NCI-H748 treated with DMSO at 0.1 percent for 48 hours (cell line): Measurements from ENCODE around the gene IL3RA.

Source experiments
- DNase-seq: peaks from one replicate; lab custom pipeline; 2025; lab: John Stamatoyannopoulos, UW

Gene IL3RA

DNA sequence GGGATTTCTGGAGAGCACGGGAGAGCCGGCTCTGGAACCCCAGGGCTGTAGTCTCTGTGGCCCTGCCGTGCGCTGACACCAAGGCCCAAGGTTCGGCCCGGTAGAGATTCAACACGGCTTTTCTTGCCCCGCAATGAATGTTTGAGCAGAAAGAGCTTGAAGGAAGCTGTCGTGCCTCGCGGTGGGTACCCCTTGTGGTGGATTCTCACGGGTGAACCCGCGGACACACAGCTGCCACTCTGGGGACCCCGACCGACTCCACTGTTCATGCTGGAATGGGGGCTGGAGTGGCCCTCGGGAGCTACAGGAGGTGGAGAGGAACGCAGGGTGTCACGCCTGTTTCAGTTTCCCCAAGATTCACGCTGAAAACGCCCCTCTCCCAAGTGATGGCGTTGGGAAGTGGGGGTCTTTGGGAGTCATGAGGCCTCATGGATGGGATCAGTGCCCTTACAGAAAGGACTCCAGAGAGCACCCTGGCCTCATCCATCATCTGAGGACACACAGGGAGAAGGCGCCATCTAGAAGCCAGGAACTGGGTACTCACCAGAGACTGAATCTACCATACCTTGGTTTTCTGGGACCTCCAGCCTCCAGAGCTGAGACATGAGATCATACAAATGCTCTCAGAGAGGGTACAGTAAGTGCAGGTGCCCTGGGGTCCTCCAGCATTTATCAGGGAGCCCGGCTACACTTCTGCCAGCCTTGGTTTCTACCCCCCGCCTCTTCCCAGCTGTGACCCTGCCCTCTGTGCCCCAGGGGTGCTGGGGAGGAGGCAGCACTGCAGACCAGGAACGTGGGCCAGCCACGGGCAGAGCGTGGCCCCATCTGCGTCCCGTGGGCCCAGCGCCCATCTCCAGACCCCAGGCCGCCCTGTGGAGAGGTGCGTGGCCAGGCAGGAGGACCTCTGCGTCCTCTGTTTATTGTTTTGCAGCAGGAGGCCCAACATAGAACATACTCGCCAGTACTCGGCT lies 49.0 kb downstream of the IL3RA start:
- DNase-seq, result no peak

DNA sequence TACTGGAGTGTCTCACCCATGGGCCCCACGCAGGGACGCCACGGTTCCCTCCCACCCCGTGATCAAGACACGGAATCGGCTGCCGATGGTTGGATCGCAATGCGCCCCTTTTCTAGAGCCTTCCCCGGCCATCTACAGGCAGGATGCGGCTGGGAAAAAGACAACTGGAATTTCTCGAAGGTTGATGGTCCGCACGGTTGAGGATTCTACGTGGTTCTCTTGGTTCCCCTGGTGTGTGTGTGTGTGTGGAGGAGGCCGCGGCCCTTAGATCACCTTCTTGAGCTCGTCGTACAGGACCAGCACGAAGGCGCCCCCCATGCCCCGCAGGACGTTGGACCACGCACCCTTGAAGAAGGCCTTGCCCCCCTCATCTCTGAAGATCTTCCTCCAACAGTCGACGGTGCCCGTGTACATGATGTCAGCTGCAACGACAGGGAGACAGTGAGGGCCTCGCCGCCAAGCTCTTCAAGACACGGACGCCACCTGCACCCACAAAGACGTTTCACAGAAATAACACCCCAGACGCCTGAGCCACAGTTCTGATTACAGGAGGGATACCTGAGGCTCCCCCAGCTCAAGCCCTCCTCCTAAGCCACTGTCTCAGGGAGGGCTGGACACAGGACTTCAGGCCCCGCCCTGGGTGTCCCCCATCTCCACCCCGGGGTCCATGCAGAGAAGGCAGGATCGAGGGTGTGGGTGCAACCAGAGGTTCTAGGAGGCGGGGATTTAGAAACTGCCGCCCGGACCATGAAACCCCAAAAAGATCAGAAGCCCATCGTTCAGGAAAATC lies 49.9 kb downstream of the IL3RA start:
- DNase-seq, result no peak

DNA sequence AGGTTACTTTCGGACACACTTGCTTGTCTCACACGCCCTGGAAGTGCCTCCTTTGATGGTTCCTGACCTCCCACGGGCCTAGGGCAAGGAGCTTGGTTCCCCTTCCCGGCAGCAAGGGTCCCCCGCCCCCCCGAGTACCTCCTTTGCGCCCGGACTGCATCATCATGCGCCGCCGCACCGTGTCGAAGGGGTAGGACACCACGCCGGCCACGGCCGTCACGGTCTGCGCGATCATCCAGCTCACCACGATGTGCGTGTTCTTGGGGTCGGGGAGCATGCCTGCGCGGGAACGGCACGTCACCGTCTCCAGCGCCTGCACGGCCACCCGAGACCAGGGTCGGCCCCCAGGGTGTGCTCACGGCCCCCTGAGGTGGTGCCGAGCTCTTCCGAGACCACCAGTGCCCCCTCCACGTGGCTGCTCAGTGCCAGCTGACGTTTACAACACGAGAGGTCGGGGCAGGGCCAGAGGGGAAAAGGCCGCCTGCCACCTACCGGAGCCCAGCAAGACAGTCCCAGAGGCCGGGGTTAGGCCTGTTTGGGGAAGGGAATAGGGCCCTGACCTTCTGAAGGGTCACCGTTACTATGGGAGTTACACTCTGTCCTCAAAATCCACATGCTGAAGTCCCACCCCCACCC lies 50.7 kb downstream of the IL3RA start:
- no peak for DNase-seq

DNA sequence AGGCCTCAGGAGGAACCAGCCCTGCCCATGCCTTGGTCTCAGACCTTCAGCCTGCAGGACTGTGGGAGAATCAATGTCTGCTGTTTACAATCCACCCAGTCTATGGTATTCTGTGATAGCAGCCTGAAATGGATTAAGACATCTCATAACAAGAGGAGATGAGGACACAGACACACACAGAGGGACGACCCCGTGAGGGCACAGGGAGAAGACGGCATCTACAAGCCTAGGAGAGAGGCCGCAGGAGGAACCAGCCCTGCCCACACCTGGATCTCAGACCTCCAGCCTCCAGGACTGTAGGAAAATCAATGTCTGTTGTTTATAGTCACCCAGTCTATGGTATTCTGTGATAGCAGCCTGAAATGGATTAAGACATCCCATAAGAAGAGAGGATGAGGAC lies 52.1 kb downstream of the IL3RA start:
- DNase-seq, result no peak

DNA sequence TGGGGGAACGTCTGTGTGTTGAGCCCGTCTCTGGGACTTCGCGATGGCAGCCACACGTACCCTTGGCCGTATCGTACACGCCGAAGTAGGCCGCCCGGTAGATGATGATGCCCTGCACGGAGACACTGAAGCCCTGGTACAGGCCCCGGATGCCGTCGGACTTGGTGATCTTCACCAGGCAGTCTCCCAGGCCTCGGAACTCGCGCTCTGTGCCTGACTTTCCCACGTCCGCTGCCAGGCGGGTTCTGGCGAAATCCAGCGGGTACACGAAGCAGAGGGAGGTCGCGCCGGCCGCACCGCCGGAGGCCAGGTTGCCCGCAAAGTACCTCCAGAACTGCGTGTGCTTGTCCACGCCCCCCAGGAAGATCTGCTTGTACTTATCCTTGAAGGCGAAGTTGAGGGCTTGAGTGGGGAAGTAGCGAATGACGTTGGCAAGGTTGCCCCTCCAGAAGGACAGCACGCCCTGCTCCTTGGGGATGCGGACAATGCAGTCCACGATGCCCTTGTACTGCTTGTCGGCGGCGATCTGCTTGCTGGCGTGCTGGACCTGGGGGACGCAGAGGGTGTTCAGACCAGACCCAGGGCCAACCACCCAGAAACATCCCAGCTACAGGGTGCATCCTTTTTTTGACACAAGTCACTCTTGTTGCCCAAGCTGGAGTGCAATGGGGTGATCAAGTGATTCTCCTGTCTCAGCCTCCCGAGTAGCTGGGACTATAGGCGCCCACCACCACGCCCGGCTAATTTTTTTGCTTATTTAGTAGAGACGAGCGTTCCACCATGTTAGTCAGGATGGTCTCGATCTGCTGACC lies 52.8 kb downstream of the IL3RA start:
- DNase-seq, result no peak

DNA sequence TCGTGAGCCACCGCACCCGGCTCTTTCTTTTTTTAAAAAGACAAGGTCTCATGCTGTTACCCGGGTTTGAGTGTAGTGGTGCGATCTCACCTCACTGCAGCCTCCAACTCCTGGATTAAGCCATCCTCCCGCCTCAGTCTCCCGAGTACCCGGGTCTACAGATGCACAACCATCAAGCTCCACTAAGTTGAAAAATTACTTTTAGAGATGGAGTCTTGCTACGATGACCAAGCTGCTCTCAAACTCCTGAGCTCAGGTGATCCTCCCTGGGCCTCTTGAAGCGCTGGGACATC lies 53.4 kb downstream of the IL3RA start:
- no peak for DNase-seq

DNA sequence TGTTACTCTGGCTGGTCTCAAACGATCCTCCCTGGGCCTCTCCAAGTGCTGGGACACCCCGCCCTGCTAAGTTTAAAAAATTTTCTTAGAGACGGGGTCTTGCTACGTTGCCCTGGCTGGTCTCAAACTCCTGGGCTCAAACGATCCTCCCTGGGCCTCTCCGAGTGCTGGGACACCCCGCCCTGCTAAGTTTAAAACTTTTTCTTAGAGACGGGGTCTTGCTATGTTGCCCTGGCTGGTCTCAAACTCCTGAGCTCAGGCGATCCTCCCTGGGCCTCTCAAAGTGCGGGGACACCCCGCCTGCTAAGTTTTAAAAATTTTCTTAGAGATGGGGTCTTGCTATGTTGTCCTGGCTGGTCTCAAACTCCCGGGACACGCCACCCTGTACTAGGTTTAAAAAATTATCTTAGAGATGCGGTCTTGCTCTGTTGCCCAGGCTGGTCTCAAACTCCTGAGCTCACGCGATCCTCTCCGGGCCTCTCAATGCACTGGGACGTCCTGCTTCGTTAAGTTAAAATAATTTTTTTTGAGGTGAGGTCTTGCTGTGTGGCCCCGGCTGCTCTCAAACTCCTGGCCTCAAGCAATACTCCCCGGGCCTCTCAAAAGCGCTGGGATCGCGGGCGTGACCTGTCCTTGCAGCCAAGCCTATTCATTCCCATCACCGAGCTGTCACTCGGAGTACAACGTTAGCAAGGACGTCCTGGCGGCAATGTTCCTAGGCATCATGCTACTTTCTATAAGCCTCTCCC lies 54.2 kb downstream of the IL3RA start:
- DNase-seq, result no peak

DNA sequence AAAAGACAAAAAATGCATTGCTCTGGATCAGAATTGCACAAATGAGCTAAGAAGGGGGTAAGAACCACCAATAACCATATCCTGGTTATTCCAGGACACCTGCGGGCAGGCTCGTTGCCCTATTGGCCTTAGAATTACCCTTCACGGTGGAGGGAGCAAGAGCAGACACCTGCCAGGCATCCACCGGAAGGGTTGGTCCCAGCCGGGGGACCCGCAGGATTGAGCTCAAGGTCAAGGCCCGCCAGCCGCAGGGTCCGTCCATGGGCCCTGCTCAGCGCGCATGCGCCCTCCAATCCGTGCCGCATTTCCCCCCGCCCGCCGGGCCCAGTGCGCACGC lies 54.8 kb downstream of the IL3RA start:
- no peak for DNase-seq

DNA sequence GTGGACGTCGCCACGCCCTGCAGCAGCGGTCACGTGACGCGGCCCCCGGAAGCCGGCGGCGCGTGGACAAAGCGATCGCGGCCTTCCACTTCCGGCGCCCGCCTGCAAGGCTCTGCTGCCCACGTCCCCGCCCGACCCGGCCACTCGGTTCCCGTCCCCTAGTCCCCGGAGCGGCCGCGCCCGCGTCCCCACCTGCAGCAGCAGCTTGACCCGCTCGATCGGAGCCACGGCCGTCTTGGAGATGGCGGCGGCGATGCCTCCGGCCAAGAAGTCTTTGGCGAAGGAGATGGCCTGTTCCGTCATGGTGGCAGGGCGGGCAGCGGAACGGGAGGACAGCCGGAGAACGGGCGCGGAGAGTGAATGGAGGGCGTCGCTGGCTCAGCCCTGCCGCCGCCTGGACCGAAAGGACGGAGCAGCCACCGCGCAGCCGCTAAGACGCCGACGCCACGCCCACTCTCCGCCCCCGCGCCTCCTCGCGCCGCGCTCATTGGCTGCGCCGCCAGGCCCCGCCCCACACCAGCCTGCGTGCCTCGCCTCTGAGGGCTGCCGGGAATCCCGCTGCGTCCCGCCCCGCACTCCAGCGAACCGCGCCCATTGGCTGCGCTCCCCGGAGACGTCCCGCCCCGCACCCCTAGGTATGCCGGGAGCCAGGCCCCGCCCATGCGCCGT lies 55.3 kb downstream of the IL3RA start, which contains the start of gene SLC25A6:
Gene SLC25A6 (minus strand): TSS at position 407 of the 669 bp plus-strand sequence. CDS start 104 bp downstream, at position 303.
- no peak for DNase-seq

DNA sequence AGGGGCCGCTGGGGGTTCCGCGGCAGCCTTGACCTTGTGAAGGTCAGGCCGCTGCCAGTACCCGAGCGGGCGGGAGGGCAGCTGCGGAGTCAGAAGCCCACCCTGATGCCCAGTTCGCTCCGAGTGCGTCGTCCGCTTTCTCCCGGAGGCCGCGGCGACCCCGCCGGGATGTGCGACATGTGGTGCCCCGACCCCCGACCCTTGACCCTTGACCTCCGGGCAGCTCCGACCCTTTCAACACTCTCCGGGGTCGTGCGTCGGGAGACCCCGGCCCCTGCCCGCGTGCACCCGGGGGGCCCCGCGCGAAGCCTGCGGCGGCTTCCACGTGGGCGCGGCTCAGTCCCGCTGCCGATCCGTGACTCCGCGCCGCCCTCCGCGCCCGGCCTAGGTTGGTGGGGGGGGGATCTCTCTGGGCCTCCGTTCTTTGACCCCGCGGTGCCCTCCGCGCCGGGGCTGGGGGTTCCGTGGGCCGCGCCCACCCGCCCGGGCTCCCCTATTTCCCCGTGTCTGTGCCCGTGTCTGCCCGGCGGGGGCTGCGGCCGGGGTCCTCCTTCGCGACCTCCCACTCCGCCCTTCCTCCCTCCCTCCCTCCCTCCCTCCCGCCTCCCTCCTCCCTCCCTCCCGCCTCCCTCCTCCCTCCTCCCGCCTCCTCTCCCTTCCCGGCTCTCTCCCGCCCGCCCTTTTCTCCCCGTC lies 55.9 kb downstream of the IL3RA start:
- no peak for DNase-seq

DNA sequence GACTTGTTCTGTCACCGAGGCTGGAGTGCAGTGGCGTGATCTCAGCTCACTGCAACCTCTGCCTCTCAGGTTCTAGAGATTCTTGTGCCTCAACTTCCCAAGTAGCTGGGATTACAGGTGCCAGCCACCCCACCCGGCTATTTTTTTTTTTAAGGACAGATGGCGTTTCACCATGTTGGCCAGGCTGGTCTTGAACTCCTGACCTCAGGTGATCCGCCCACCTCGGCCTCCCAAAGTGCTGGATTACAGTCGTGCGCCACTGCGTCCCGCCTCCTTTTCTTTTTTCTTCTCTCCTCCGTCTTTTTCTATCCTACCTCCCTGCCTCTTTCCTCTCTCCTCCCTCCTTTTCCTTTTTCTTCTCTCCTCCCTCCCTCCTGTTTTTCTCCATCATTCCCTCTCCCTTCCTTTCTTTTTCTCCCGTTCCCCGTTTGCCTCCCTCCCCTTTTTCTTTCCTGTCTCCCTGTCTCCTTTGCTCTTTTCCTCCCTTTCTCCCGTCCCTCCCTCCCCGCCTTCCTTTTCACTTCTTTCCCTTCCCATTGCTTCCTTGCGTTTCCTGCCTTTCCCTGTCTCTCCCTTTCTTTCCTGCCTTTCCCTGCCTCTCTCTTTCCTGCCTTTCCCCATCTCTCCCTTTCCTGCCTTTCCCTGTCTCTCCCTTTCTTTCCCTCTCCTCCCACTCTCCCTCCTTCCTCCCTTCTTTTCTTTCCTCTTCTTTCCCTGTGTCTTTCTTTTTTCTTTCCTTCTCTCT lies 57.5 kb downstream of the IL3RA start:
- no peak for DNase-seq

DNA sequence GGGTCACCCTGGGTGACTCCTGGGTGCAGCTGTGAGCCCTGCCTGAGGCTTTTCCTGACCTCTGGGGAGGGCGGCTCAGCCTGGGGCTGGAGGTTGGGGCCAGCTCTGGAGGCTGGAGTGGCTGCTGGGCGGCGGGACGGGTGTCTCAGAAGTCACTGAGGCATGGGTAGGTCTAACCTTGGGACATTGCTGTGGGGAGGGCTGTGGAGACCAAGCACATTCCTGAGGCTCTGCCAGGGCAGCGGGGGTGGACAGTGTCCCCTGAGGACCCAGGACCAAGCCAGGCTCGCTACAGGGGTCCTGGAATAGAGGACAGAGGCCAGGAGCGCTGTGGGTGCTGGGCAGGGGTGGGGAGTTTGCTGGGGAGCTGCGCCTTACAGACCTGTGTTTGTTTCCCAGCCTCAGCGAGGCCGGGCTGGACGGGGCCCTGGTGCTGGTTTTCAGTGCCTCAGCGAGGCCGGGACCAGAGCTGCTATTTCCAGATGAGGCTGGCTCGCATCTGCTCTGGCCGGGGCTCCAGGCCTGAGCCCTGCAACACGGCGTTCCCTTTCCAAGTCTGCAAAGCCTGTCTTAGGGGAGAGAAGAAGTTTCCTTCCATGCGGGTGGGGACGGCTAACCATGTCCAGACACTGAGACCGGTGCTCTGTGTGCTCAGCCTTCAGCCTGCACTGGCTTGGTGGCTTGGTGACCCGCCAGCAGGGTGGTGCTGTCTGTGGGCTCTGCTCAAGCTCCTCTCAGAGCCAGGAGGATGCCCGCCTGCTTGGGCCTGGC lies 58.3 kb downstream of the IL3RA start:
- no peak for DNase-seq

DNA sequence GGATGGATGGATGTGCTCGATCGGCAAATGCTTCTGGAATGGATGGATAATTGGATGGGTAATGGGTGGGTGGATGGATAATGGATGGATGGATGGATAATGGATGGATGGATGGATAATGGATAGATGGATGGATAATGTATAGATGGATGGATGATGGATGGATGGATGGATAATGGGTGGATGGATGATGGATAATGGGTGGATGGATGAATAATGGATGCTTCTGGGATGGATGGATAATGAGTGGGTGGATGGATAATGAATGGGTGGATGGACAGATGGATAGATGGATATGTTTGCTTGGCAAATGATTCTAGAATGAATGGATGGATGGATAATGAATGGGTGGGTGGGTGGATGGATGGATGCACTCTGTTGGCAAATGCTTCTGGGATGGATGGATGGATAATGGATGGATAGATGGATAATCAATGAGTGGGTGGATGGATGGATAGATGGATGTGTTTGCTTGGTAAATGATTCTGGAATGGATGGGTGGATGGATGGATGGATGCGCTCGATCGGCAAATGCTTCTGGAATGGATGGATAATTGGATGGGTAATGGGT lies 59.1 kb downstream of the IL3RA start:
- no peak for DNase-seq

DNA sequence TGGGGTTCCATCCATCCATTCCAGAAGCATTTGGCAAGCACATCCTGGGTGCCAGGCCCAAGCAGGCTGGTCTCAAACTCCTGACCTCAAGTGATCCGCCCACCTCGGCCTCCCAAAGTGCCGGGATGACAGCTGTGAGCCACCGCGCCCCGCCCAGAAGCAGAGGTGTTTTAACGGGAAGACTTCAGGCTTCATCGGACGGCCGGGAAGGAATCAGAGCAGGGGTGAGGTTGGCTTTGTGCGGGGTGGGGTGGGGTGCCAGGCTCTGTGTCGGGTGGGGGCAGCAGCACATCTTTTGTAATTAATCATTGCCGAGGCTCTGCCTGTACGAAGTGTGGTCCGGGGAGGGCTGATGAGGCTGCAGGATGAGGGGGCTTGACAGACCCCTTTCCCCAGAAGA lies 60.4 kb downstream of the IL3RA start:
- no peak for DNase-seq

DNA sequence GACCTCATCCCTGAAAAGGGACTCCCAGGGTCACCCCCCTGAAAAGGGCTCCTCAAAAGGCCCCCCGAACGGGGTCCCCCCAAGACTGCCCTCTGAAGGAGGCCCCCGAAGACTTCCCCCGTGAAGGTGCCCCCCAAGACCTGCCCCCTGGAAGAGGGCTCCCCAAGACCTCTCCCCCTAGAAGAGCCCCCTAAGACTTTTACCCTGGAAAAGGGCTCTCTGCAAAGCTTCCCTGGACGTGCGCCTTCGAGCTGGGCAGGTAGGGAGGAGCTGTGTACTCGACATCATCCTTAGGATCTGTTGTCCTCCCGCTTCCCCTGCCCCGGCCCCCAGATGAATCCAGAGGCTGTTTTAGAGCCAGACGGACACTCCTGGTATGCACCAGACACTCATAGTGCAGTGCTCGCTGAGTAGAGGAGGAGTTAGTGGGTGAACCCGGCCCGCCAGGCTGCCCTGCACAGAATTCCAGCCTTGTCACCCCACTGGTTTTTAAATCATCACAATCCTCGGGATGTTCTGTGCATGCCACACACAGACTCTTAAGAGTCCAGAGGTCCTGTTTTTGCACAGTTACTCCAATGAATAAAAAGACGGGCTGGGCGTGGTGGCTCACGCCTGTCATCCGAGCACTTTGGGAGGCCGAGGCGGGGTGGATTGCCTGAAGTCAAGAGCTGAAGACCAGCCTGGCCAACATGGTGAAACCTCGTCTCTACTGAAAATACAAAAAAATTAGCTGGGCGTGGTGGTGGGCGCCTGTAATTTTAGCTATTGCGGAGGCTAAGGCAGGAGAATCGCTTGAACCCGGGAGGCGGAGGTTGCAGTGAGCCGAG lies 61.1 kb downstream of the IL3RA start:
- no peak for DNase-seq

DNA sequence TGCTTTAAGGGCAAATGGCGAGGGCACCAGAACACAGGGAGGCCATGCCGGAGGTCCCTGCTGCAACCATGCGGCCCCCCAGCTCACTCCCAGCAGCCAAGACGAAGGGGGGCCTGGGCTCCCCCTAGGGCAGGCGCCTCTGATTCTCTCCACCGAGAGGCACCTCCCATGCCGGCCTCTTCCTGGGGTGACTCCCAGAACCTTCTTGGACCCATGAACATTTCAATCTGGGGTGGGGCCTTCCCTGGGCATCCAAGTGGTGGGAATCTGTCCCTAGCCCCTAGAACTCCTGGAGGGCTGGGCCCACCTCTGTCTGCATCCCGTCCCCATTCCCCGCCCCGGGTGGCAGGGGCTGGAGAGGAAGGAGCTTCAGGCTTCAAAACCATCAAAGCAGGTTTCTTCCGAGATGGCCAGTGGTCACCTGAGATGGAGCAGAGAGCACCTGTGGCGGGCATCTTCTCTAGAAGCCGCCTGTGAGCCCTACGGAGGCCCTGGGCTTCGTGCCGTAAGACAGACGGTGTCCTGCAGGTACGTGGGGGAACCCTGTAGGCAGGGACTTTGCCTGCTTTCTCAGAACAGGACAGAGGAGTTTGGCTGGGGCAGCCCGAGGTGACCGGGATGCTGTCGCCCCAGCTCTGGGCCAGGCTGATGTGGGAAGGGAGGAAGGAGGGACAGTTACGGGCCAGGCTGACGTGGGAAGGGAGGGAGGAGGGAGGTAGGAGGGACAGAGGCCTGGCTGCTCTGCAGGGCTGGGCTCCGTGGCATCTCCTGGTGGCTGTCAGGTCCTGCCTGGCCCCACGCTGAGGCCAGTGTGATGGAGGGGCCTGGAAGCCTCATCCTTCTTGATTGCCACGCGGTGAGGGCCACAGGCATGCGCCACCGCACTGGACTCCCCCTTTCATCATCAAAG lies 62.1 kb downstream of the IL3RA start:
- no peak for DNase-seq
